Left ventricle myocardium inferior (tissue), 1 donor: Measurements from ENCODE around the gene STK36. TPM values are rescaled to one million over a fixed set of nuclear protein-coding genes. Genes with fewer than 3 reads are reported as not detected.

ENCODE experiments used
- DNase-seq: peaks from one replicate; pipeline ENCODE4 v3.0.0-alpha.2; 2020
- H3K27ac ChIP-seq: fragments of 200-600 bp; replicated peaks from 2 replicates; pipeline ENCODE4 v1.8.0; 2021
- H3K27me3 ChIP-seq: fragments of 200-600 bp; 2 replicates; pipeline ENCODE4 v1.8.0; 2021; ENCODE audit warnings: low read depth
- H3K36me3 ChIP-seq: fragments of 200-600 bp; 2 replicates; pipeline ENCODE4 v1.8.0; 2021
- H3K4me1 ChIP-seq: fragments of 200-600 bp; 2 replicates; pipeline ENCODE4 v1.8.0; 2021
- H3K4me3 ChIP-seq: fragments of 200-600 bp; 2 replicates; pipeline ENCODE4 v1.8.0; 2021; ENCODE audit warnings: mild to moderate bottlenecking, moderate library complexity
- H3K9me3 ChIP-seq: fragments of 200-600 bp; replicated peaks from 2 replicates; pipeline ENCODE4 v1.8.0; 2021
- intact Hi-C: fragments of 100-400 bp; cut with micrococcal nuclease; formaldehyde crosslinking; loops from one replicate; pipeline ENCODE4 v1.11.0; 2022
- total RNA-seq: library from RNA; stranded (reverse); fragmentation: NEBNext Ultra II Directional; extraction: Animal tissue kit (Norgen Biotek cat#: 25700); gene quantifications from one replicate; pipeline ENCODE4 v1.2.1, GENCODE V29; 2021
- TF ChIP-seq, protein P1 (sequence below): fragments of 200-600 bp; IDR thresholded peaks from 2 replicates; pipeline ENCODE4 v1.8.0; 2021; ENCODE audit warnings: antibody characterized with exemption, mild to moderate bottlenecking, borderline replicate concordance
- donor health status: DM: no; HTN: yes; CAD: no; lungs with severe emphysema.

STK36 gene
- total RNA-seq, 1 donor from 2014 or later: 7.4 TPM

- Histone ChIP-seq H3K9me3 (no peaks in the 10 kb centered on the region), H3K27me3 (no peaks in the 10 kb centered on the region), H3K4me1 (no peaks in the 10 kb centered on the region), H3K36me3 (peaks cover 42% of the 10 kb centered on the region), H3K4me3 (no peak overlapping the region), H3K27ac (no peak overlapping the region)
- DNase-seq: no peak
- TF ChIP-seq, protein P1, sequence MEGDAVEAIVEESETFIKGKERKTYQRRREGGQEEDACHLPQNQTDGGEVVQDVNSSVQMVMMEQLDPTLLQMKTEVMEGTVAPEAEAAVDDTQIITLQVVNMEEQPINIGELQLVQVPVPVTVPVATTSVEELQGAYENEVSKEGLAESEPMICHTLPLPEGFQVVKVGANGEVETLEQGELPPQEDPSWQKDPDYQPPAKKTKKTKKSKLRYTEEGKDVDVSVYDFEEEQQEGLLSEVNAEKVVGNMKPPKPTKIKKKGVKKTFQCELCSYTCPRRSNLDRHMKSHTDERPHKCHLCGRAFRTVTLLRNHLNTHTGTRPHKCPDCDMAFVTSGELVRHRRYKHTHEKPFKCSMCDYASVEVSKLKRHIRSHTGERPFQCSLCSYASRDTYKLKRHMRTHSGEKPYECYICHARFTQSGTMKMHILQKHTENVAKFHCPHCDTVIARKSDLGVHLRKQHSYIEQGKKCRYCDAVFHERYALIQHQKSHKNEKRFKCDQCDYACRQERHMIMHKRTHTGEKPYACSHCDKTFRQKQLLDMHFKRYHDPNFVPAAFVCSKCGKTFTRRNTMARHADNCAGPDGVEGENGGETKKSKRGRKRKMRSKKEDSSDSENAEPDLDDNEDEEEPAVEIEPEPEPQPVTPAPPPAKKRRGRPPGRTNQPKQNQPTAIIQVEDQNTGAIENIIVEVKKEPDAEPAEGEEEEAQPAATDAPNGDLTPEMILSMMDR: no peak
- intact Hi-C loops: no loop called here
Observed at GRCh38 chr2:218701806-218702205, 29.9 kb downstream of the STK36 start.

DNA sequence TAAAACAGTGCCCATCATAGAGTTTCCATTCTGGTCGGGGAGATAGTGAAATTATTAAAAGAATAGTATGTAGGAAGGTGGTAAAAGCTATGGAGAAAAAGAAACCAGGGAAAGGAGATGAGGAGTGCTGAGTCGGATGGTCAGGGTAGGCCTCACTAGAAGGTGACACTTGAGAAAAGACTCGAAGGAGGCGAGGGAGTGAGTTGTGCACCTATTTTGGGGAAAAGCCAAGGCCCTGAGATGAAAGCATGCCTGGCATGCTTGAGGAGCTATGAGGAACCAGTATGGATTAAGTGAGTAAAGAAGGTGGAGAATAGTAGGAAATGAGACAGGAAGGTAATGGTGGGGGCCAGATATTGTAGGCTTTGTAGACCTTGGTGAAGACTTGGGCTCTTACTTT is 31.5 kb downstream of the STK36 start:
- intact Hi-C loops: no loop called here
- Histone ChIP-seq H3K36me3 (peaks cover 35% of the 10 kb centered on the region), H3K4me1 (no peaks in the 10 kb centered on the region), H3K9me3 (no peaks in the 10 kb centered on the region), H3K27ac (no peak overlapping the region), H3K4me3 (no peak overlapping the region), H3K27me3 (no peaks in the 10 kb centered on the region)
- no peak for DNase-seq
- TF ChIP-seq, protein P1: no peak

GRCh38 chr2:218708086-218708485 is 36.2 kb downstream of the STK36 start:
- Histone ChIP-seq H3K27ac (no peak overlapping the region), H3K27me3 (no peaks in the 10 kb centered on the region), H3K4me1 (peaks cover 24% of the 10 kb centered on the region), H3K4me3 (no peak overlapping the region), H3K36me3 (no peaks in the 10 kb centered on the region), H3K9me3 (no peaks in the 10 kb centered on the region)
- TF ChIP-seq, protein P1: no peak
- DNase-seq: no peak
- intact Hi-C loops: no loop called here

DNA sequence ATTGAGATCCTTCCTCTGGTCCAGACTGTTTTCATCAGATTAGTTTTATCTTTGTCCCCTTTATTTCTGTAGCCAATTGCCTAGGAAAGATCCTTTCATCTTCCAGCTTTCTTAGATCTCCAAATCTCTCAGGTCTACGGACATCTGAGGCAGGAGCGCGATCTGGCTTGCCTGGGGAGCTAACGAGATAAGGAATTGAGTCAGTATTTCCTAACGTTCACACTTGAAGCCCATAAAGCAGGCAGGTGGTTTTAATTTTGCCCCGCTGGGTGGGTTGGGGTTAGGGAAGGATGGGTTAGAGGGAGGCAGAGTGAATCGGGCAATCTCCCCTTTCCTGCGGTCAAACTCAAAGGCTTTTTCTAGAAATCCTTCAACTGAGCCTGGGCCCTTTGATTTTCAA is 38.0 kb downstream of the STK36 start:
- Histone ChIP-seq H3K9me3 (no peaks in the 10 kb centered on the region), H3K4me1 (peaks cover 27% of the 10 kb centered on the region), H3K27ac (no peak overlapping the region), H3K4me3 (peak overlapping the region; percentile 95), H3K27me3 (no peaks in the 10 kb centered on the region), H3K36me3 (no peaks in the 10 kb centered on the region)
- intact Hi-C loops: no loop called here
- no peak for DNase-seq
- TF ChIP-seq, protein P1: no peak

GRCh38 chr2:218710334-218710686 is 38.4 kb downstream of the STK36 start:
- TF ChIP-seq, protein P1: no peak
- Histone ChIP-seq H3K4me1 (peaks cover 27% of the 10 kb centered on the region), H3K9me3 (no peaks in the 10 kb centered on the region), H3K27me3 (no peaks in the 10 kb centered on the region), H3K36me3 (no peaks in the 10 kb centered on the region), H3K27ac (peak overlapping the region; percentile 94), H3K4me3 (peak overlapping the region; percentile 95)
- intact Hi-C loops: no loop called here
- DNase-seq: no peak
